DMS79 (cell line): ENCODE data around the gene PCTP.
A peak's percentile ranks its signal among the peaks of the same experiment; 100 is the strongest.

ENCODE experiments used
- DNase-seq: peaks from one replicate; lab custom pipeline; 2025; lab: John Stamatoyannopoulos, UW

Gene PCTP

DNA sequence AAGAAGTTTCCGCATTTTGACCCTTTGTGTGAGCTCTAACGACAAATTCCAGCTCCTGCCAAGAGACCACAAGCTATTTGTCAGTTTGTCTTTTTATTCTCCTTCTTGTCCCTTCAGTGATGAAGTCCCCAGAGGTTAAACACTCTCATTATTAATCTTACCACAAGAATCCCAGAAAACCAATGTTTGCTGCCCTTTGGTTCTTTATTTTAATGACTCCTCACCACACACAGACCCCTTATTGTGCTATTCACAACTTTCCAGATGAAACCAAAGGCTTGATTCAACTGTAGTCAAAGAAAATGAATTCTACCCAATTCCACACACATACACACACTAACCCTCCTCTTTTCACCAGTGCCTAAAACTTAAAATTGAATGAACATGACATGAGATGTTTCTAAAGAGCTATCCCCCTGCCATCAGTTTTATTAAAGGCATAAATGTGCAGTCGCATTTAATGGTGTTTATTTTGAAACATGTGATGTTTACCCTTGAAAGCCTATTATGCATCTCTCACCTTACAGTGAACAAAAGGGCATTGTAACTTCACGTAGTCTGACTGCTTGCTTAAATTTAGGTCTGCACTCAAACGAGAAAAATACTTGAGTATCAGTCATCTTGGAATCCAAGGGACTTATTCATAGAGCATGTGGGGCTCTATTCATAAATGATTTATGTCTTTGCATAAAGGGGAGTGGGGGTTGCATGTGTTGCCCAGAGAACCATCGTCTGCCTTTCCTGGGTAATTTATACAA lies 44.1 kb downstream of the PCTP start:
- DNase-seq, result peak; percentile 74

DNA sequence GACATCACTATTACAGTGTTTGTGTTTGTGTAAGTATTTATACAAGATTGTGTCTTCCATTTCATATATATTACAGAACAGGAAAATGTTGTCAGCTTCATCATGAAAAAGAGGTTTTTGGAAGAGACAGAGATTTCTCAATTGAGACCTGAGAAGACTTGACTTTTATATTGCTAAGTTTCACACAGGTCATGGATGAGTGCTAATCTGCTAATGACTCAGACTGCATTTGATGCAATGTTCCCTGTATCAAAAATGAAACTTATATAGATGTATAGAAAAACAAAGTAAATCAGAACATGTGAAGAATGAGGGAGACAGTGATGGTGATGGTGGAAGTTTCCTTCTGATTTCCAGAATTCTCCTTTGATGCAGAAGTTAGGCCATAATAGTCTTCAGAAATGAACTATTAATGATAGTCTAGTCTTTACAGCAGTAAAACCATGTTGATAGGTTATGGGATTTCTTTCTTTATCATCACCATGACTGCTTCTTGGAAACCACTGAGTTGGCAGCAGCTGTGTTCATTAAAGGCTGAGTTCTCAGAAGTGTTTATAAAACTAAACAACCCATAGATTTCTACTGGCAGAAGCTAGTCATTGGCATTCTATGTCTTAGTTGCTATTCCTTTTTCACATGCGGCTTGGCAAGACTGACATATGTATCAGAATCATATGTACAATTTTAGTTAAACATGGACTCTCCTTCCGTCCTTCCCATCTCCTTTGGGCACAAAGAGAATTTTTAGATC lies 56.1 kb downstream of the PCTP start:
- DNase-seq, result peak; percentile 41

DNA sequence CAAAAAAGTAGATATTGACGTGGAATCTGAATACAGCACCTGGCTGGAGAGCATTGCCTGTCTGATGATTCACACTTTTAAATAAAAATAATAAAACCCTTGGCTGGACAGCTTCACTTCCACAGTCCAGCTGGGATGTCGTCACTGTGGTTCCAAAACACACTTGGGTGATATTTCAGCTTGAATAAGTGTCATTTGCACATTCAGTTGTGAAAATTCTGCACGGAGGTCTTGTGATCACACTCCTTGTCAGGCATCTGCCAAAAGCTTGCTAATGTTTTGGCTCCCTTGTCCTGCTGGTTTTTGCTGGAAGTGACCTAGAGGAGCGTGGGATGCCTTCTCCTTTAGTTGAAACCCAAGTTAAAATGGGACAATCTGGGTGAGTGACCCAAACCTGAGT lies 60.7 kb downstream of the PCTP start:
- DNase-seq, result no peak

DNA sequence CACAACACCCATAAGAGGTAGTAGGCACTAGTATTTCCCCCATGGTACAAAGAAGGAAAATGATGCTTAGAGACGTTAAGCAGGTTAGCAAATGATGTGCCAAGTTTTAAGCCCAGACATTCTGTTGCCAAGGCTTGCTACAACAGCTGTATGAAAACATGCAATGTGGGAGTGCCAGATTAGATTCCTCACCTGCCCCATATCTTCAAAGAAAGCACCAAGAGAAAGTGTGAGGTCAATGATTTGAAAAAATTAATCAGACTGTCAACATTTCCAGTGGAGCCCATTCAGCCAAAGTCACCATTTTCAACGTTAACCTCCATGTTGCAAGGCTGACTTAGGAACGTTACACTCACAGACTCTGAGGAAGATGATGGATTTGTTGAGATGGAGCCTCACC lies 61.5 kb downstream of the PCTP start:
- DNase-seq, result no peak

DNA sequence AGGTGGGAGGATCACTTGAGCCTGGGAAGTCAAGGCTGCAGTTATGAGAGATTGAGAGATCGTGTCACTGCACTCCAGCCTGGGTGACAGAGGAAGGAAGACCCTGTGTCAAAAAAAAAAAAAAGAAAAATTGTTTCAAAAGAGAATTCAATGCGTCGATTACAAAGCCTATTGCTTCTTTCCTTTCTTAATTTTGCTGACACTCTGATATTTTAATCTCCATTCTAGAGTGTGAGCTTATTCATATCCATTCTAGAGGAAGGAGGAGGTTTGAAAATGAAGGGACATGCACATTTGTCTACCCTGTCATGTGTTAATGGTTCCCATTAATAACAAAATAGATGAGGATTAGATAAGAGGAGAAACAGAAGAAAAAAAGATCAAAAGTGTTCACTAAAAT lies 63.1 kb downstream of the PCTP start:
- no peak for DNase-seq

DNA sequence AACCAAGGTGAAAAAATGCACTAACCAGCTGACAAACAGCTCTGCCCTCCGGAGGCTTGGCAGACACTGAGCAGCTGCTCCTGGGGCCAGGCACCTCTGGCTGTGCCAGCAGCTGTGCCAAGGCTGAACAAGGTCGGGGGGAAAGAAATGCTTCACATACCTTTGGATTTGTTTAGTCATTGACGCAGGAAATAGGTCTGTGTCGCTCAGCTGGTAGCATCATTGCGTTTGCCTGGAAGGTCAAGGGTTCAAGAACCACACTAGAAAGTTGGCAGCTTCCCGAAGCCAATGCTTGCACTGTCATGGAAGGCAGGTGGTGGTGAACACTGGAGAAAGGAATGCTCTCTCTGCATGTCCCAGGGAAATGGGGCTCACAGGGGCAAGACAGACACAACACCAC lies 63.5 kb downstream of the PCTP start:
- no peak for DNase-seq

DNA sequence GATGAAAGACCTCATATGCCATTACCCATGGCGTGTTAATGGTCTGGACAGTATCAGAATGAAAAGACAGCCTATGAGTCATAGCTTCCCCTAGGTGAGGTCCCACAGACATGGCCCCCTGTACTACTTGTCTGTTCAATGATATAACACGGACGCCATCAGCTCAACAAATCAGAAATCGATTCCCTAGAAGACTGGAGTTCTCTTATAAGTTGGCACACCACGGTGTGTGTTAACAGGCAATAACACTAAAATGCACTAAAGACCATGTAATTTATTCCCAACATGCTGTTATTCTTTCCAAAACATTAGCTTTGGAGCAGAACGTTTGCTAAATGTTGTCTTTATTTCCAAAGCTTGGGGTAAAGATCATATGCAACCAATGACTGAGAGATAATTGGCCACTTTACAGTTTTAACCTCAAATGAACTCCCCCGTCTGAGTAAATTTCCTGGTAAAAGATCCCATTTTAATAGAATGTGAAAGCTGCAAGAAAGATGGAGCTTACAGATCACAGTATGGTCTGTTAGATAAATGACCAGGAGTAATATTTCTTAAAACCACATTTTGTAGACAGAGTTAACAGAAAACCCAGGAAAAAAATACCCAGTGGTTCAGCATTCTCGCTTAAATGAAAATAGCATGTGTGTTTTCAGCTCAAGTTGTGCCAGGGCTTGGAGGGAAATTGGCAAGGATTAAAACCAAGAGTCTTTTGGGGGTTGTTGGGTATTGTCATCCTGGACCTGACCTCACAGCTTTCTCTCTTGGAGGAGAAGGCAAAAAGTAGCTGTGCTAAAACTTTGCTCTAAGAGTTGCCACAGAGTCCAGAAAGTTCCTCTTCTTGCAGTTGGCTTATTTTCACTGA lies 65.9 kb downstream of the PCTP start:
- no peak for DNase-seq

DNA sequence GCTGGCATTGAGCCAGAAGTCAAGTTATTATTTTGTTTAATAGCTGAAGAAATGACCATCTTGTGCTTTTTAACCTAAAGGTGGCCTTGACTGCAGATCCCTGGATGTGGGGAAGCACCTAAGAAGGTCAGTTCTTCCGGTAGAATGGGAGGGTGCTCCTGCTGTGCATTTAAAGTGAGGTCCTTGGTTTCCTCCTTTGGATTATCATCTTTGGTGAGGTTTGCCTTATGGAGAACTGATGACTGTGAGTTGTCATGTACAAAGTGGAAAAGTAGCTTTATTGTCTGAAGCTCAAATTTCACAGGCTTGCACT lies 66.5 kb downstream of the PCTP start:
- DNase-seq, result no peak

DNA sequence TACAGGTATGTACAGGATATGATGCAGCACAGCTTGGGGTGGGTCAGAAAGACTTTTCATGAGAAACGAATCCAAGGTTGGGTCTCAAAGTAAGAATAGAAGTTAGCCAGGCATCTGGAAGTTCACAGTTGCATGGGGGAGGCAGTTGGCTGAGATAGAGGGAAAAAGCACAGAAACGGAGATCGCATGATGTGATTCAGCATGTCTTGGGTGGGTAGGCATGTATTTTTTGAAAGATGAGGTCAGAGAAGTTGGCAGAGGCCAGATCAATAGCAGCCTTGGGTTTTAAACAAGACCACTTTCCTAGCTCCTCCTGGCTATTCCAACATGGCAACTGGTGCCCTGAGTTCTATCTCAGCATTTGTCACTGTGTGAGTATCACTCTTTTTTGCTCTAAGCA lies 67.2 kb downstream of the PCTP start:
- no peak for DNase-seq

DNA sequence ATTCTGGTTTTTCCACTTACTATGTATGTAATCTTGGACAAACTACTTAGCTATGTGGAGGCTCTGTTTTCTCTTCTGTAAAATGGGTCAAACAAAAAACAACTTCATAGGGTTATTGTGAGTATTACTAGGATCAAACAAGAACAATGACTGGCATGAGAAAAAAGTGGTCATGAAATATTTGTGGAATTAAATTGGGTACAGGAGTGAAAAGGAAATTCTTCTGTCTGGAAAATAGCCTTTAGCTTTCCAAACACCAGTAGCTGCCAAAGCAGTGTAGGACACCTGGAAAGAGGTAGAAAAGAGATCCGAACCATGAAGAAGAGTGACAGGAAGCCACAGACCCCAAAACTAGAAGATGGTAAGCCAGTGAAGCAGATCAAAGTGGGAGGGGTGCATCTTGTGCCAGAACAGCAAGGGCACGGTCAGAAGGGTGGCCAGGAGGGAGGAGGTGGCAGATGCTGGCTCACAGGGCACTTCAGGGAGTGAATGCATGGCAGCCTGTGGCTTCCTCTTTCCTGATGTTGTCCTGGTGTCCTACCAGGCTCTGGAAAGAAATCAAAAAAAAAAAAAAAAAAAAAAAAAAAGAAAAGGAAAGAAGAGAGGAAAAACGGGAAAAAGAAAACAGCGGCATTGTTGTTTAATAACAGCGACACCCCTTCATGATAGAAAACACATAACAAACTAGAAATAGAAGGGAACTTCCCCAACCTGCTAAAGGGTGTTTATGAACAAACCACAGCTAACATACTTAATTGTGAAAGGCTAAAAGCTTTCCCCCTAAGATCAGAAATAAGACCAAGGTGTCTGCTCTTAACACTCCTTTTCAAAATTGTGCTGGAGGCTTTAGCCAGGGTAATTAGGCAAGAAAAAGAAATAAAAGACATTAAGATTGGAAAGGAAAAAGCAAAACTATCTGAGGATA lies 67.9 kb downstream of the PCTP start:
- DNase-seq, result no peak

DNA sequence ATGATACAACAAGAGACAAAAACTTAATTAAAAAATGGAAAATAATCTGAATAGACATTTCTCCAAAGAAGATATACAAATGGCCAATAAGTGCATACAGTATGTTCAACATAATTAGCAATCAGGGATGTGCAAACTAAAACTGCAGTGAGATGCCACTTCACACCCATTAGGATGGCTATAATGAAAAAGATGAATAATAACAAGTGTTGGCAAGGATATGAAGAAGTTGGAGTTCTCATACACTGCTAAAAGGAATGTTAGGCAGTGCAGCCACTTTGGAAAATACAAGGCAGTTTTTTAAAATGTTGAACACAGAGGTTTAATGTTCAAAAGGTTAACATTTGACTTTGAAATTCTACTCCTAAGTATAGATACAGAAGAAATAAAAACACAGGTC lies 69.8 kb downstream of the PCTP start:
- no peak for DNase-seq

DNA sequence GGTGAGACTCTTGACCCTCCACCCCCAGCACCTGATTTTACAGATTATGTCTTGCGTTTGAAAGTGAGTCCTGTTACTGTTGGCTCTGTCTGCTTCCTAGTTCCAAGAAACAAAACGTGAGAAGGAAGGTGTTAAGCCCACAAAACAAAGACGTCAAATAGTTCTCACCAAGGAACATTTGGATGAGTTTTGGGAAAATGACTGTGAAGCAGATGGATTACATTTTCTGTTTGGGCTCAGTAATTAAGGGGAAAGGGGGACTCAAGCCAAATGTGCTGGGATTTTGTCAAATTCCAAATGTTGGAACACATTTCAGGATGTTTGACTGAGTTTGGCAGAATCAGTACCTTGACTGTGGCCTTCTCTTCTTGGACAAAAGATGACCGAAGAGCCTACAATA lies 71.2 kb downstream of the PCTP start:
- DNase-seq, result no peak

DNA sequence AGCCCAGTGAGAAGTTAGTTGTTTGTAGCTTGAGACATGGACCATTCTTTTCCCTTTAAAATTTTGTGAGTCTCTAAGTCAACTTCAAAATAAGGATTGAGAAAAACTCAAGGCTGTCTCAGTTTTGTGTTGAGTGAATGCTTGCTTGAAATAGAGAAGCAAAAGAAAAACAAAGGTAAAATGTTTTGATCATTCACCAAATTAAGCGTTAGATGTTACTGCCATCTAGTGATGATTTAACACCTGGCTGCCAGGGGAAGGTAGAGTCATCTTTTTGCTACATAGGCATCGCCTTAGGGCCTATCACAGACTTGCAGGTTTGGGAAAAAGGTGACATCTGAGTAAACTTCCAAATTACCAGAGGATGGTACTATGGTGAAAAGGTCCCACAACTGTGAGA lies 74.4 kb downstream of the PCTP start:
- DNase-seq, result no peak
